Brain pericyte (primary cell): Measurements from ENCODE around the gene CDK15.
"Not testable (repeated sequence)": the region's sequence is repeated elsewhere in the genome, so short reads cannot be mapped to it uniquely, and the experiment has no call there.

Experiments used
- DNase-seq: peaks from one replicate; pipeline ENCODE4 v3.0.0-alpha.2; 2012; ENCODE audit warnings: low read depth, low spot score

CDK15 gene

DNA sequence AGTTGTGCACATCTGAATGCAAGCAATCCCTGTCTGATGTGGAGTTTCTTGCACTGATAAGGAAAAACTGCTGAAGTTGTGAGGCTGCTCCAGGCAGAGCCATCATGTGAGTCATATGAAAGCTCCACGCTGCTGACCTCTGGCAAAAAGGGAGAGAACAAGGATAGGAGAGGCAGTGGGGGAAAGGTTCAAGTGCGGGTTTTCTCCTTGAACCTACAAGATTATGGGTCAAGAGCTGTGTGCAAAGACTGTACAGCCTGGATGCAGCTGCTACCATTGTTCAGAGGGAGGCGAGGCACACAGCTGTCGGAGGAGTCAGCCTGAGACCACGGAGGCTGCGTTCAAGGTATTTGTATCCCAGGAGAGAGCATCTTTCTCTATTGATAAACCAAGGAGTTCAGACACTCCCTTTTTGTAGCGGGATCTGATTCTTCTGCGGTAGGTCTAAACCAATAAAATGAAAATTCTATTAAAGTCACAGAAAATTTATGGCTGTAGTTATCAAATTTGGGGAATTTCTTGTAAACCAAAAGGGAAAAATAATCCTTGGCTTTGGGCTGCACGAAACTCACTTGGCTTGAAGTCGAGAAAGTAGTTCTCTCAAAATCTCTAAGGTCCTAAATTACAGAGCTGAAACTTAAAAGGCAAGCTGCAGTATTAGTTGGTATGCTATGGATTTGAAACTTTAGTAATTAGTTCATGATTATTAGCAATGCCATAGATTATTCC lies at the start of gene CDK15:
TSS of gene CDK15 (plus strand) at position 96 of the 729 bp plus-strand sequence. CDS start at position 224, 128 bp downstream.
- no peak for DNase-seq

DNA sequence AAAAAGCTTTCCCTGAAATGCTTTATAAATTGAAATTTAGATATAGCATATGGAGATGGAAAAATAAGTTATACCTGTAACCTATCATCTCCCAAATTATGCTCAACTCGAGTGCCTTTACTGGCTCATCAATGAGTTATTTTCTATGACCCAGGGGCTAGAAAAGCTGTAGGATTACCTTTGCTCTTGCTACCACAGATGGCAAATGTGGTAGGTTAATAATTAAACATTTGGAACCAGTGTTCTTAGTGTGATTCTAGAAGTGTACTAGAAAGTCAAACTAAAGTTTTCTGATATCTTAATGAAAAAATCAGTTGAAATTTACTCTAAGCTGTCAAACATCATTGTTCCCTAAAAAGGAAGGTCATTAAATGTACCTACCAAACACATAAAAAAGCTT lies 48.1 kb upstream of the CDK15 start:
- no peak for DNase-seq

DNA sequence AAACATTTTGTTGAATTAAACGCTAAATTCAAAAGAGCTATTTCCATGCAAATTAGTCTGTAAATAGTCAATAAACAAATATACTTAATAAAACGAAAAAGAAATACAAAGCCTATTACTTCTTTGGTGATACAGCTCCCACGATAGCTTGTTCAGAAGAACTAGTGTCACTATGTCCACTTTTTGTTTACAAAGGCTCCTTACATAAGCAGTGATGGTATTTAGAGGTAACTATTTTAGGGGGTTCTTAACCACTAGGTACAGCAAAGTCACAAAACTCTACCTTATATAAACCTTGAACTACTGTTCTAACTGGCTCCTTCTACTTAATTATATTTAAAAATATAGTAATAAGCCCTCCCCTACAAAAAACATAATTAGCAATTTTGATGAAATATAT lies 47.5 kb upstream of the CDK15 start:
- no peak for DNase-seq

DNA sequence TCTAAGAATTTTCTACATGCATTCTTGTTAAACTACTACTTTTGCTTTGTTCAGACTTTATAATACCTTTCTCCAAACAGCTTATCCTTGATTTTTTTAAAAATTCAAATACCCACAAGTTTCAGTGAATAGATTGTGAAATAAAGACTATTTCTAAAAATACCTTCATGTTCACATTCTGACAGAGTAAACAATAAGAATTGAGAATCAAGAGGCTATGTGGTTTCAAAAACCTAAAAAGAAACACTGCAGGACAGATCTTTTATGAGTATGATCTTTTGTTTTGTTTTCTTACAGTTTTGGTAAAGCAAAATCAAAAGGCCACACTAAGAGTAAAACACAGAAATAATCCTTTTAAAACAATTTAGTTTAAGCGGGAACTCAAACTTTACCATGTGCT lies 46.8 kb upstream of the CDK15 start:
- no peak for DNase-seq

DNA sequence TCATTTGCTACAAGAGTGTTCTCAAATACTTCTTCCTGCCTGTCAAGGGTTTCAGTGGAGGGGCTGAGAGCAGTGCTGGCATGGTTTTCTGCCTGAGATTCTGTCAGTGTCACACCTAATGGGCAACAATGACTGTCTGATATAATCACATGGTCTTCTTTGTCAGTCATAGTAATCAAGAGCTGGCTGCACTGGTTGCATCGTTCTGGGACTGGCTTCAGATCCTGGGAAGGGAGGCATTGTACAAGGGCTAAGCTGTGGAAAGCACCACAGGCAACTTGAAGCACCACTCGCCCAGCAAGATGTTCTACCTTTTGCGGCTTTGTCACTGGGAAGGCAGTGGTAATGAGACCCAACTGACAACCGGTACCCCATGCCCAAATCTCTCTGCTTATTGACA lies 45.2 kb upstream of the CDK15 start:
- DNase-seq, result no peak

DNA sequence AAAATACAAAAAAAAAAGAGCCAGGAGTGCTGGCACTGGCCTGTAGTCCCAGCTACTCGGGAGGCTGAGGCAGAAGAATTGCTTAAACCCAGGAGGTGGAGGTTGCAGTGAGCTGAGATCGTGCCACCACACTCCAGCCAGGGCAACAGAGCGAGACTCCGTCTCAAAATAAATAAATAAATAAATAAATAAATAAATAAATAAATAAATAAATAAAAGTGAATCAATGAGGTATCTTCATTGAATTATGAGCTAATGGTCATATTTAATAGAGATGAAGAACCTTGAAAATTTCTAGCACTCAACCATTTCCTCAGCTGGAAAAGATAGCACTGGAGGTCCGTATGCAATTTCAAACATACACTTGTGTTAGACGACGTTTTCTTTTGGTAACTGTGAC lies 41.9 kb upstream of the CDK15 start:
- DNase-seq, result not testable (repeated sequence)

DNA sequence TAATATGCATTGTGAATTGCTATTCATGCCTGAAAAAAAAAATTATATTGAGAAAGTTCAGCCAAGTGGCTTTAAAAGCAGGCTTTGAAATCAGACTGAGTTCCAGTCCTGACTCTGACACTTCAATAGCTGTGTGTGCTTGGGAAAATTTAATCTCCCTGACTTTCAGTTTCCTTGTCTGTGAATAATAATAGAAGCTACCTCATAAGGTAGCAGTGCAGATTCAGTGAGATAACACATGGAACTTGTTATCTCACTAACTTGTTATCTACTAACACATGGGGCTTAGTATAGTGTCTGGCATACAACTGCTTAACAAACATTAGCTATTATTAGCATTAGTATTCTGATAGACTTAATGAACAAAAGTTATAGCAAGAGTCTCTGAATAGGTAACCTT lies 40.5 kb upstream of the CDK15 start:
- no peak for DNase-seq

DNA sequence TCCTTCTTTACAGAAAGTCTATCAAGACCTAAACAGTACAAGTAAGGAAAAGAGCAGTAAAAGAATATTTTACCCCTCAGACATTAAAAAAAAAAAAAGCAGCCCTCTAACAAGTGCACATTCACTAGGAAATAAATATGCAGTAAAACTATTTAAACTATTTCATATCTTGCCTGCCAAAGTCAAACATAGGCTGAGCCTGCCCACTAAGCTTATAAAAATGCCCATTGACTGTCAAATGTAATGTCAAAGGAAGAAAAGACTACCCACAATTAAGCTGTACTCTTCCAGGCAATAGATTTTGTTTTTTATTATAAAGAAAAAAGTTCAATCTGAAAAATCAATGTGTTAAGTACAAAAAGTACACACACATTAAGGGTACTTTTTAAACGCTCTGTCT lies 37.4 kb upstream of the CDK15 start:
- DNase-seq, result no peak

DNA sequence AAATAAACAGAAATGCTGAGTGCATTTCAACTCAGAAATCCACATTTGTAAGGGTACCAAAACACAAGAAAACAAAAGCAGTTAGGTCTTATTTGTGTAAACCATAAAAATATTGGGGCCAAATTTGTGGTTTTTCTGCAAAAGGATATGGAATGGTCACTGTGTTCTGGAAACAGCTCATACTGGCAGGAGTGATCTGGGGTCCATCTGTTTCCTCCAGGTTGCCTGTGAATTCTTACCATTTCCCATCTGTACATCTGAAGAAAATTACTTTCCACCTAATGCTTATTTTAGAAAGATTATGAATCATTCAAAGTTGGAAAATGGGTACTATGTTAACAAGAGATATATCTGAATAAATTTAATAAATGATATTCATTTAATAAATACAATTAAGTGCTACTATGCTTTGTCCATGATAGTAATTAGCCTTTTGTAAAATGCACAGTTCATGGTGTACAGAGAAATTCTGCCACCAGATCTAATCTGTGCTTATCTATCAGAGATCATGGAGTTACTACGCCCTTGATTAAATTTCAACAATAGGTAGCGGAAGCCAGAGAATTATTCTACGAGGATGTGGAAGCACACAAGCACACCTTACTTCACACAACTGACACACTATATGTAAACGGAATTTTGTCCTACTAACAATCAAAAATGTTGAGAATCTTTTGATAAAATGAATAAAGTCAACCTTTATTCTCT lies 36.5 kb upstream of the CDK15 start:
- no peak for DNase-seq

DNA sequence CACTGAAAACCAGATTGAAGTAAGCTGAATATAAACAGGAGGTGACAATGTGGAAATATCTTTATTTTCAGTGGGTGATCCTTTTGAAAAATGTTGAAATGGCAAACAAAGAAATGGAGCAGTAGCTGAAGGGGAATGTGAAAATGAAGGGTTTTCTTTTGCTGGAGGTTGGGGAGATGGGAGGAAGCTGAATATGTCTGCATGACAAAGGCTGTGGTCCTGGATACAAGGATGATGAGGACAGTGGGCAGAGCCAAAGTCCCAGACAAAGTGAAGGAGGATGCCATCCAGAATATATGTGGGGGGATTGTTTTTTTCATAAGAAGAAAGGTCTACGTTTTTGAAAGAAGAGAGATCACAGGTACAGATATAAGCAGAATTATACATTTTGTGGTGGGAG lies 32.3 kb upstream of the CDK15 start:
- DNase-seq, result no peak

DNA sequence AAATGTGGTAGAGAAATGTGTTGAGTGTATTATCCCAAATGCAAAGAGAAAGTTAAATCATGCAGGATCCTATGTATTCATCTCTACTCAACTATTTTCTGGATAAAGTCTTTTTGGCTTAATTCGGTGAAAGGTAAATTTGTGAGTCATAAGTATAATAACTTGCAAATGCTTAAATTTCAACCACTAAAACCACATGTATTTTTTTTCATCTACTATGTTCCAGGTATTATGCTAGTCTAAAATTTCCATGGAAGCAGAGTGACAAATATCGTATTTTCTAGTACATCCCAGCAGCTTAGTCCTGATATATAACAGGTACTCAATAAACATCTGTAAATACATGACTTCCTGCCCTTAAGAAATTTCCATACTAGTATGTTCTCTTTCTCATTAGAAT lies 31.8 kb upstream of the CDK15 start:
- no peak for DNase-seq

DNA sequence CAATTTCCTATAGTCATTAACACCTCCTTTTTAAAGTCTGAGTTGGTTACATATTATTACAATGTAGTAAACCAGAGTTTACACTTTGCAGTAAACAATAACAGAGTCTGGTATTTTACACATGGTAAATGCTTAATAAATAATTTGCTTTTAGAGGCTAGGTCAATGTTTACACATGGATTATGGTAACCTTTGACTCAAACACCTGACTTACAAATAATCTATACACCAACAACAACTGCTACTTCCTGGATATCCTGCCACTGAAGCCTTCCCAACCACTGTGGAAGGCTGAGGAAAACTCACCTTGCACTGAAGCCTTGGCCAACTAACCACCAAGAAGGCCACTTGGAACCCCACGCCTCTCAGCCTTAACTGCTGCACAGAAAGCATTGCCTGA lies 31.0 kb upstream of the CDK15 start:
- DNase-seq, result no peak

DNA sequence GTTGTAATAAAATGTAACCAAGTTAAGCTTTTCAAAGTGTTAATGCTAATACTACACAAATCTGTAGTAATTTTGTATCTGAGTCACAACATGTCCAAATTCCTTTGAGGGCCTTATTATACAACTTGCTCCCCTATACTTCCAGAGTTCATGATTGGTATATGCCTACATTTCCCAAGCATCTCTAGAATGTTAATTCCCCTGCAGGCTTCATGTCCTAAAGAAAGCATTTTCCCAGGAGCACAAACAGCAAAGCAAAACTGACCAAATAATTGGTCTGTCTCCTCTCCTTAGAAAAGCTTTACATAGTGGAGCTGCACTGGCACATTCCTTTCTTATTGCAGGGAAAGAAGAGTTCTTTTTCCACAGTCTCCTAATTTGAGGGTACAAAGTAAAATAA lies 29.3 kb upstream of the CDK15 start:
- no peak for DNase-seq

DNA sequence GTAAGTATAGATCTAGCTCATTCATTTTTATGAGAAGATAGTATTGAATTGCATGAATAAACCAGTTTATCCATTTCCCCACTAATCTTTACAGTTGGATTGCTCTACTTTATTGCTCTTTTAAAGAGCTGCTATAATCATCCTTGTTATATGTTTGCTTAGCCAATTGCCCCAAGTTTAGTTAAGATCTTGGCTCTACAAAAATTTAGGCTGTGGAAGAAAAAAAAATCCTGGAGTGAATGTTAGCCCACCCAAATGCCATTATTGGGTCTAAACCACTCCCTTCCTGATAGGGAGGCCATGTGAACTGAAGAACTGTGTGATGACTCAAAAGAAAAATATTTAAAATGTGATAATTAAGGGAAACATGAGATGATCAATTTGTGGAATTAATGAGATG lies 28.5 kb upstream of the CDK15 start:
- DNase-seq, result no peak

DNA sequence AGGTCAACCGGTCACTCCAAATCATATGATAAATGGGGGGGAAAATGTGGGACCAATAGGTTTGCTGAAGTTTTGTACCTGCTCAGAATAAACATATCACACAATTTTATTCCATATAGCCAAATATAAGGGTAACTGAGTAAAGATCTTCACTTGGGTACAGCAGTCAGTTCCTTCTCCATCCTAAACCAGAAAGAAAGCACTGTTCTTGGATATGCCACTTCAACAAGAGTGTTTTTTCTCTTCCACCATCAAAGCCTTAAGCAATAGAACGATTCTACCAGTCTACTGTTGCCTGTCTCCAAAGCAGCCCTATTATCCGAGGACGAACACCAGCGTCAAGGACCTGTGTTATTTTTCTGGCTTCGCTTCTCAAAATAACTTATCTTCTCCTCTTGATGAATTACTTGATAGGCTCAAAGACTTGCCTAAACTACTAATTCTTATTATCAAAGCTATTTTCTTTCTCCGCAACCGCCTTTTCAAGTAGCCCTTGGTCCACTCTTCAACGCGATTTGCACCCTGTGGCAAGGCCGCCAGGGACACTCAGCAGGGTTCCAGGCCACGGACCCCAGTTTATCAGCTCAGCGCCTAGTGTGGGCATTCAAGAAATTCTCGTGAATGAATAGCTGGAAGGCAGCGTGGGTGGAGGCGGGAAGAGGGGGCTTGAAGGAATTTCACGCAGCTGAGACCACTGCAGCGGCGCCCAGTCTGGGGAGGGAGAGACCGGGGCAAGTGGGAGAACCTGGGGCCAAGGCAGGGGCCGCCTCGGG lies 26.2 kb upstream of the CDK15 start:
- DNase-seq, result no peak

DNA sequence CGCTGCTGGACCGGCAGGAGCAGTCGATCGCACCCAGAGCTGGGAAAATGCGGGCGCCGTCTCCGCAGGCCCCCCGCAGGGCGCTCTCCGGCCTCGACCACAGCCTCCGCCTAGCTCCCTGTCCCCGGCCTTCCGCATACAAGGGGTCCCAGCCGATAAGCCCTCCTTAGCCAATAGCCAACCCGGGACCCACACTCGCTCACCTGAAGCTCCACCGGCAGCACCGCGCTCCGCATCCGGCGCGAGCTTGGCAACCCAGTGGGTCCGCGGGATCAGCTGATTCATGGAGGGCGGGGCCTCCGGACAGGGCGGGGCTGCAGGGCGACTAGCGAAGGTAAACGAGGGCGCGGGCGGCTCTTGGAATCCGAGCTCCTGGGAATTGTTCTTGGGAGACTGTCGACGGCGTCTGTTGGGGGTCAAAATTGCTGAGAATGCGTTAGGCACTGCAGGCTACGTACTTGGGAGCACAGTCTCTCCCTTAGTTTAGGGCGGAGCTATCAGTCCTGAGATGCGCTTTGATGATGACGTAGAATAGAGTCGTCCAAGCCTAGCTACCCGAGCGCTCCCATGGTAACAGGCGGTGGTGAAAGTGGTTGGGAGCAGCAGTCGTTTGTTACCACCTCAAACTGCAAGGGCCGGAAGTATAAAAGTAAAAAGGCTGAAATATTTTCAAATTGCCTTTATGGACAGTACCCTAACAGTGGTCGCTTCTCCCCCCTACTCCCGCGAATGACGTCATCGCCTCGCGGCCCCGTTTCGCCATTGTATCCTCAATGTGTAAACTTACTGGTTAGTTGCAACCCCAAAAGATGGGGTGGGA lies 25.5 kb upstream of the CDK15 start, which contains the start of gene ALS2:
TSS of gene ALS2 (minus strand) at position 260 of the 820 bp plus-strand sequence. CDS start 12,048 bp downstream, outside the sequence.
- peak; percentile 96 for DNase-seq

DNA sequence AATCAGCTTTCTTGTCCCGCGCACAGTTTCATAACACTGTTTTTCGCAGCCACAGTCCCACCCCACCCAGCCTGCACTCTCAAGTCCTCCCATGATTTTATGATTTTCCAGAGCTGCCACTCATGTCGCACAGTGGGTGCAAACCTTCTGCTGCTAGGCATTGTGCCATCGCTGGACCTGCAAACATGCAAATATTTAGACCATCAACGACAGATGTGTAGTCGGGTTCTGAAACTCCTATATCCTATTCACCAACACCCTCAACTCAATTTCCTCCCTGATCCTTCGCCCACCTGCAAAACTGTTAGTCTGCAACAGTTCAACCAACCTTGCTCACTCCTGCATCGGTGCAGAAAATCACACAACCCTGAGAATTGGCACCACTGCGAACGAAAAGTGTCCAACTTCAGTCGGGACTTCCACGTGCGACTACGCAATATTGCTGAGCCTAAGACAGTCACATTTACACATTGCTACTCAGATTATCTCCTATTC lies 24.7 kb upstream of the CDK15 start:
- no peak for DNase-seq

DNA sequence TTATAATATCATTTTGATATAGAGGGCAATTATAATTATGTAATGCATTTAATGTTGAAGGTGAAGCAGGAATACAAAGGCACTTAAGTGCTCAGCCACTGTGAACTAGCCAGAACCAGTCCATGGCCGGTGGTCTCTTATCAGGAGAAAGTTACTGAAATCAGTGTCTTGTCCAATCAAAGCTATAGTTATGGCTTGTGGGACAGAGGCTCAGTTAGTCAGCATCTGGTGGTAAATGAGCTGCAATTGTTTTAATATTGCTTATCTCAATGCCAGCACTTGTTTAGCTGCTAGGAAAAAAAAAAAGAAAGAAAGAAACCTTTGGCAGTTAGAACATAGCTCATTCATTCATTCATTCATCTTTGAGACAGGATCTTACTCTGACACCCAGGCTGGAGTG lies 21.8 kb upstream of the CDK15 start:
- DNase-seq, result no peak

DNA sequence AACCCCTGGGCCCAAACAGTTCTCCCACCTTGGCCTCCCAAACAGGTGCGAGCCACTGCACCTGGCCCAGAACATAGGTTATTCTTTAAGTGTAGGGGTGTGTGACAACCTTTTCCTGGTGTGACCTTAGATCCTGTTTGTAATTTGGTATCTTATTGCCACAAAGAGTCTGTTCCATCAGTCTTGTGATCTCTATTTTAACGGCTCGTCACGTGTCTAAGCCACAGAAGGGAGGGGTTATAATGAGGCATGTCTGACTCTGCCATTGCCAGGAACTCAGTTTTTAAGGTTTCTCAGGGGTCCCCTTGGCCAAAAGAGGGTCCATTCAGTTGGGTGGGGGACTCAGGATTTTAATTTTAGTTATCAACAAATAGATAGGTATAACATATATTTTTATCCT lies 21.2 kb upstream of the CDK15 start:
- DNase-seq, result no peak

DNA sequence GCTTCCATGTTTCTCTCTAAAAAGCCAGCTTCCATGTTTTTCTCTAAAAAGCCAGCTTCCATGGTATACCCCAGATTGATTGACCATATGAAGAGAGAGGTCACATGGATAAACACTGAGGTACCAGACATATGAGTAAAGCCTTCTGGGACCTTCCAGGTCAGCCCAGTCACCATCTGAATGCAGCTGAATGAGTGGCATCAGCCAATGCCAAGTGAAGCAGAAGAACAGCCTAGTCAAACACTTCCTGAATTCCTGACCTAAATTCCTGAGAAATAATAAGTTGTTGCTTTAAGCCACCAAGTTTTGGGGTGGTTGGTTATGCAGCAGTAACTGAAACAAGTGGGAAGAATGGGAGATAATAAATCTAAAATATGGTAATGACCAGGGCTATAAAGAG lies 19.9 kb upstream of the CDK15 start:
- DNase-seq, result no peak

DNA sequence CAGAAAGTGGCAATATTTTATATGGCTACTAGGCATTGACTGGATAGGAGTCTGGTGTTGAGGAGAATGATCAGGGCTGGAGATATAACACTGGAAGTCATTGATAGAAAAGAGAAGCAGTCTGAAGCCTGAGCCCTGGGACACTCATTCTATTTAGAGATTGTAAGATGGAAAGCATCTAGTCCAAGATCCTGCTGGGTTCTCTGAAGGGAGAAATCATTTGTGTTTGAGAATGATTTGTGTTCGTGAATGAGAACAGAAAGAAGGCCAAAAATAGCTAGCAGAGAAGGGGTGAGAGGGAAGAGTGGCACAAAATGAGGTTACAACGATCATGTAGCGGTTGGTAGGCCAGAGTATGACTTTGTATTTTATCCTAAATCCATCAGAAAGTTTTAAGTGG lies 18.0 kb upstream of the CDK15 start:
- DNase-seq, result no peak

DNA sequence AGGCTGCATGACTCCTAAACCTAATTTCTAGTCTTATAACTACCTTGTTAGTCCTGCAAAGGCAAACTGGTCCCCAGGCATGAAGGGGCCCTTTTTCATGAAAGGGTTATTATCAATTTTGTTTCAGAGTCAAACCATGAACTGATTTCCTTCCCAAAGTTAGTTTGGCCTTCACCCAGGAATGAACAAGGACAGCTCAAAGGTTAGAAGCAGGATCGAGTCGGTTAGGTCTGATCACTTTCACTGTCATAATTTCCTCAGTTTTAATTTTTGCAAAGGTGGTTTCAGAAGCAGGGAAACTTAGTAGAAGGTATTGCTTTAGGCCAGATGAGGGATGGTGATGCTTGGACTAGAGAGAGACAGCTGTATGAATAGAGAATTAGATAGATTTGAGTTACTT lies 16.9 kb upstream of the CDK15 start:
- no peak for DNase-seq
